IPS DF 4.7 (cell line): ENCODE results near the gene SMIM23.

Source experiments
- DNase-seq: peaks from one replicate; pipeline ENCODE4 v3.0.0-alpha.2; 2013; ENCODE audit warnings: low spot score; ENCODE audit errors: extremely low read depth

Gene SMIM23

GRCh38 chr5:171785517-171785916 is at the start of gene SMIM23:
Gene SMIM23 (plus strand): TSS chr5:171785817. CDS start chr5:171785872, 55 bp downstream.
- no peak for DNase-seq

GRCh38 chr5:171736976-171737891 is 48.4 kb upstream of the SMIM23 start:
- DNase-seq = no peak

- no peak for DNase-seq
Observed at GRCh38 chr5:171738501-171738900, 47.1 kb upstream of the SMIM23 start.

GRCh38 chr5:171739271-171739670 is 46.3 kb upstream of the SMIM23 start:
- DNase-seq = no peak

GRCh38 chr5:171743436-171744076 is 42.1 kb upstream of the SMIM23 start:
- no peak for DNase-seq

- DNase-seq = no peak
Observed at GRCh38 chr5:171744264-171744663, 41.4 kb upstream of the SMIM23 start.

- no peak for DNase-seq
Observed at GRCh38 chr5:171744882-171745281, 40.7 kb upstream of the SMIM23 start.

- DNase-seq = no peak
Observed at GRCh38 chr5:171745602-171746001, 40.0 kb upstream of the SMIM23 start.

- DNase-seq = no peak
Observed at GRCh38 chr5:171747061-171747859, 38.4 kb upstream of the SMIM23 start.

GRCh38 chr5:171748720-171749119 is 36.9 kb upstream of the SMIM23 start:
- DNase-seq = no peak

GRCh38 chr5:171749365-171749764 is 36.3 kb upstream of the SMIM23 start:
- DNase-seq = no peak

GRCh38 chr5:171750311-171750788 is 35.3 kb upstream of the SMIM23 start:
- DNase-seq = no peak

GRCh38 chr5:171755354-171755821 is 30.2 kb upstream of the SMIM23 start:
- DNase-seq = no peak

GRCh38 chr5:171757853-171758535 is 27.6 kb upstream of the SMIM23 start:
- DNase-seq = no peak

GRCh38 chr5:171759777-171760176 is 25.8 kb upstream of the SMIM23 start:
- no peak for DNase-seq

- no peak for DNase-seq
Observed at GRCh38 chr5:171762021-171762608, 23.5 kb upstream of the SMIM23 start.

GRCh38 chr5:171762903-171763302 is 22.7 kb upstream of the SMIM23 start:
- DNase-seq = no peak

- DNase-seq = no peak
Observed at GRCh38 chr5:171764265-171764664, 21.4 kb upstream of the SMIM23 start.

GRCh38 chr5:171766875-171767274 is 18.7 kb upstream of the SMIM23 start:
- no peak for DNase-seq

GRCh38 chr5:171770153-171770552 is 15.5 kb upstream of the SMIM23 start:
- peak; percentile 9 for DNase-seq

GRCh38 chr5:171771856-171772255 is 13.8 kb upstream of the SMIM23 start:
- DNase-seq = no peak
